Esophagus muscularis mucosa (tissue), 4 donors: ENCODE measurements around the gene SLAMF9.

Experiments used
- EP300 ChIP-seq: sonication (generic); formaldehyde crosslinking; IDR thresholded peaks from one replicate; pipeline ENCODE4 v1.6.1; 2017; ENCODE audit warnings: antibody characterized with exemption
- POLR2A ChIP-seq: fragments of 450-650 bp; IDR thresholded peaks from one replicate; pipeline ENCODE4 v1.6.1; 2017; ENCODE audit warnings: antibody characterized with exemption, moderate library complexity, mild to moderate bottlenecking, low read depth
- POLR2AphosphoS5 ChIP-seq, 2 donors: sonication (generic); formaldehyde crosslinking; IDR thresholded peaks; one replicate each; pipeline ENCODE4 v1.6.1; 2017; ENCODE audit warnings: antibody characterized with exemption in 2 of 2
- TF ChIP-seq, protein P1 (sequence below), 3 experiments: fragments of 200-600 bp in 2 of 3; fragments of 450-650 bp in 1 of 3; sonication (generic) in 2 of 3; IDR thresholded peaks; one replicate each; pipeline ENCODE4 v1.5.1; 2017 to 2019; ENCODE audit warnings: antibody characterized with exemption in 3 of 3, mild to moderate bottlenecking in 2 of 3, moderate library complexity in 1 of 3

DNA sequence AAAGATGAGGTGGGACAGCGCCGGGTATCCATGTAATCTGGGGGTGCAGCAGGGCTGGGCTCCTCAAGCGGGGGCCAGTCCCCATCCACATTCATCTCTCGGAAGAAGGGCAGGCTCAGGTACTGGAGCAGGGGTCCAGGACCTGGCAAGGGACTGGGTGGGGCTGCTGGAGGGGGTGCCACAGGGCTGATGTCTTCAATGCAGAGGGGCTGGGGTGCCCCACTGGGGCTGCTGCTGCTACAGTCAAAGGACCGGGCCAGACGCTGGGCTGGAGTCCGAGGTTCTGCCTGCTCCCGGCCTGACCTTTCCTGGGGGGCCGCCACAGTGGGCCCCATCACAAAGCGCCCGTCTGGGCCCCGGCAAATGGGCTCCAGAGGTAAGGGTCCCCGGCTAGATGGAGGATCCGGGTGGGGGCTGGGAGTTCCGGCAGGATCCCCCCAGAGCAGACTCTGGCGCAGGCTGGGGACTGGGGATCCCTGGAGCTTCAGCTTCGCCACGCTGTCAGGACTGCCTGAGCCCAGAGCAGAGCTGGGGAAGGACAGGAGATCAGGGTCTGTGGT, 25.5 kb downstream of the SLAMF9 start:
- TF ChIP-seq POLR2A (no peak), POLR2AphosphoS5 (IDR thresholded peaks at IDR 0.05) (no peak), EP300 (no peak)
- TF ChIP-seq, protein P1, sequence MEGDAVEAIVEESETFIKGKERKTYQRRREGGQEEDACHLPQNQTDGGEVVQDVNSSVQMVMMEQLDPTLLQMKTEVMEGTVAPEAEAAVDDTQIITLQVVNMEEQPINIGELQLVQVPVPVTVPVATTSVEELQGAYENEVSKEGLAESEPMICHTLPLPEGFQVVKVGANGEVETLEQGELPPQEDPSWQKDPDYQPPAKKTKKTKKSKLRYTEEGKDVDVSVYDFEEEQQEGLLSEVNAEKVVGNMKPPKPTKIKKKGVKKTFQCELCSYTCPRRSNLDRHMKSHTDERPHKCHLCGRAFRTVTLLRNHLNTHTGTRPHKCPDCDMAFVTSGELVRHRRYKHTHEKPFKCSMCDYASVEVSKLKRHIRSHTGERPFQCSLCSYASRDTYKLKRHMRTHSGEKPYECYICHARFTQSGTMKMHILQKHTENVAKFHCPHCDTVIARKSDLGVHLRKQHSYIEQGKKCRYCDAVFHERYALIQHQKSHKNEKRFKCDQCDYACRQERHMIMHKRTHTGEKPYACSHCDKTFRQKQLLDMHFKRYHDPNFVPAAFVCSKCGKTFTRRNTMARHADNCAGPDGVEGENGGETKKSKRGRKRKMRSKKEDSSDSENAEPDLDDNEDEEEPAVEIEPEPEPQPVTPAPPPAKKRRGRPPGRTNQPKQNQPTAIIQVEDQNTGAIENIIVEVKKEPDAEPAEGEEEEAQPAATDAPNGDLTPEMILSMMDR (IDR thresholded peaks at IDR 0.05): no peak
